ENCODE results near the gene MTO1. TPM values are rescaled to one million over a fixed set of nuclear protein-coding genes. Genes with fewer than 3 reads are reported as not detected.
"Not testable (repeated sequence)": the region's sequence is repeated elsewhere in the genome, so short reads cannot be mapped to it uniquely, and the experiment has no call there.

The MTO1 gene
- polyA plus RNA-seq, 1 of the 3 experiments (the other 2 are of a cell fraction) = 11.4 TPM

- H3K27me3 ChIP-seq (ENCODE audit: insufficient read depth); CTCF ChIA-PET; H3K9me2 ChIP-seq; H2AFZ ChIP-seq (ENCODE audit: low read depth); DNase-seq; POLR2A ChIA-PET; H3K9me3 ChIP-seq: not testable (repeated sequence)
- Histone ChIP-seq H4K20me1 (ENCODE audit: insufficient read depth) (peaks cover 72% of the 10 kb centered on the region), H3K27ac (ENCODE audit: low read depth in 2 of 2, low read length in 1 of 2) (peak overlapping the region in 1 of 2 experiments; percentile 97; a peak in 3 of 4 replicates), H3K79me2 (ENCODE audit: insufficient read depth) (peaks cover 47% of the 10 kb centered on the region), H3K4me3 (ENCODE audit: low read depth in 2 of 2, low read length in 1 of 2) (peak overlapping the region; percentile 95 to 99), H3K36me3 (replicated peaks in 1 of 2; ENCODE audit: control insufficient read depth in 1 of 2, insufficient read depth in 2 of 2, low read length in 1 of 2) (peaks cover 47 to 55% of the 10 kb centered on the region in 2 experiments), H3K4me1 (ENCODE audit: control insufficient read depth in 1 of 2, insufficient read depth in 2 of 2, low read depth in 1 of 2, low read length in 1 of 2) (peaks cover 16 to 19% of the 10 kb centered on the region in 2 experiments; a peak in 3 of 4 replicates), H3K9ac (peak overlapping the region; percentile 100), H3K4me2 (peak overlapping the region; percentile 96), H3F3A (replicated peaks; ENCODE audit: insufficient read depth) (peaks cover 72% of the 10 kb centered on the region)
- TF ChIP-seq POLR2AphosphoS5 (IDR thresholded peaks at IDR 0.05; ENCODE audit: low read depth, low read length) = peak; percentile 55; the same call in 1 of the 2 replicates
- WGBS (ENCODE audit: low lambda C conversion rate) = 9% methylated on average over 17 of the region's 19 CpGs
These were observed 56.8 kb downstream of the MTO1 start for GRCh38 chr6:73518100-73518981.

- peaks cover 47 to 55% of the 10 kb centered on the region in 2 experiments for H3K36me3 ChIP-seq (replicated peaks in 1 of 2; ENCODE audit: control insufficient read depth in 1 of 2, insufficient read depth in 2 of 2, low read length in 1 of 2)
- POLR2A ChIA-PET = interaction anchor here (1.0 to 2.7 kb wide), 3 partner anchors 85 to 133 kb away, joined by 4 to 9 read pairs (median 8); no protein-coding TSS in a partner anchor
These were observed 57.7 kb downstream of the MTO1 start for GRCh38 chr6:73518982-73519881.

GRCh38 chr6:73519926-73520687 lies 58.6 kb downstream of the MTO1 start:
- Histone ChIP-seq H3K27me3 (ENCODE audit: insufficient read depth) (no peaks in the 10 kb centered on the region), H3K4me2 (peak overlapping the region; percentile 96), H2AFZ (ENCODE audit: low read depth) (no peak overlapping the region), H3K27ac (ENCODE audit: low read depth in 2 of 2, low read length in 1 of 2) (peak overlapping the region; percentile 97 to 98), H3F3A (replicated peaks; ENCODE audit: insufficient read depth) (peaks cover 55% of the 10 kb centered on the region), H3K4me1 (ENCODE audit: control insufficient read depth in 1 of 2, insufficient read depth in 2 of 2, low read depth in 1 of 2, low read length in 1 of 2) (peaks cover 16 to 19% of the 10 kb centered on the region in 2 experiments; a peak in 3 of 4 replicates), H3K9me3 (no peaks in the 10 kb centered on the region), H3K36me3 (replicated peaks in 1 of 2; ENCODE audit: control insufficient read depth in 1 of 2, insufficient read depth in 2 of 2, low read length in 1 of 2) (peaks cover 43 to 48% of the 10 kb centered on the region in 2 experiments), H3K9me2 (no peaks in the 10 kb centered on the region), H3K4me3 (ENCODE audit: low read depth in 2 of 2, low read length in 1 of 2) (peak overlapping the region; percentile 95 to 99), H3K79me2 (ENCODE audit: insufficient read depth) (peaks cover 47% of the 10 kb centered on the region), H3K9ac (peak overlapping the region; percentile 100), H4K20me1 (ENCODE audit: insufficient read depth) (peaks cover 55% of the 10 kb centered on the region)
- peak; percentile 58 for DNase-seq
- ChIA-PET CTCF (interaction anchor here (1.0 to 2.3 kb wide), 2 partner anchors 92 to 132 kb away, joined by 4 to 6 read pairs; no protein-coding TSS in a partner anchor), POLR2A (interaction anchor here (0.6 to 2.7 kb wide), 13 partner anchors 8 to 156 kb away, joined by 3 to 16 read pairs (median 4); partner anchors contain the start of genes MTO1 and SLC17A5)
- WGBS (ENCODE audit: low lambda C conversion rate) = 0% methylated on average over 17 of the region's 56 CpGs
- peak in 1 of 2 experiments; percentile 22; a peak in 1 of 4 replicates for TF ChIP-seq EP300 (IDR thresholded peaks at IDR 0.05; ENCODE audit: borderline replicate concordance in 1 of 2, low read depth in 1 of 2, low read length in 1 of 2)
- TF ChIP-seq YY1 (IDR thresholded peaks at IDR 0.05; ENCODE audit: low read depth) = peak; percentile 88
- TF ChIP-seq FOSL2 (IDR thresholded peaks at IDR 0.05; ENCODE audit: borderline replicate concordance, low read depth) = peak; percentile 16; the same call in 1 of the 2 replicates
- TF ChIP-seq REST (IDR thresholded peaks at IDR 0.05; ENCODE audit: low read depth, low read length) = 0 out of 2 replicates have a peak, but pooled peaks have one; percentile 6
- TF ChIP-seq RAD21 (IDR thresholded peaks at IDR 0.05; ENCODE audit: low read length) = no peak
- no peak for TF ChIP-seq PBX3 (IDR thresholded peaks at IDR 0.05)
- peak; percentile 58; the same call in 1 of the 2 replicates for TF ChIP-seq TAF1 (IDR thresholded peaks at IDR 0.05; ENCODE audit: borderline replicate concordance, low read depth, low read length)
- no peak for TF ChIP-seq MEF2A (IDR thresholded peaks at IDR 0.05; ENCODE audit: borderline replicate concordance, low read depth)

More at GRCh38 chr6:73518982-73519881, 57.7 kb downstream of the MTO1 start:
- 3% methylated on average over 6 of the region's 8 CpGs for WGBS (ENCODE audit: low lambda C conversion rate)
- Histone ChIP-seq H3K4me3 (ENCODE audit: low read depth in 2 of 2, low read length in 1 of 2) (peak overlapping the region; percentile 95 to 99), H3K27ac (ENCODE audit: low read depth in 2 of 2, low read length in 1 of 2) (peak overlapping the region; percentile 97 to 98), H3F3A (replicated peaks; ENCODE audit: insufficient read depth) (peaks cover 64% of the 10 kb centered on the region), H3K4me1 (ENCODE audit: control insufficient read depth in 1 of 2, insufficient read depth in 2 of 2, low read depth in 1 of 2, low read length in 1 of 2) (peaks cover 16 to 19% of the 10 kb centered on the region in 2 experiments; a peak in 3 of 4 replicates), H3K4me2 (peak overlapping the region; percentile 96), H3K9ac (peak overlapping the region; percentile 100), H4K20me1 (ENCODE audit: insufficient read depth) (peaks cover 64% of the 10 kb centered on the region), H3K79me2 (ENCODE audit: insufficient read depth) (peaks cover 47% of the 10 kb centered on the region)
- CTCF ChIA-PET = interaction anchor here (2.3 kb wide), 1 partner anchor 133 kb away, joined by 6 read pairs; no protein-coding TSS in a partner anchor
- DNase-seq; H3K27me3 ChIP-seq (ENCODE audit: insufficient read depth); H2AFZ ChIP-seq (ENCODE audit: low read depth); H3K9me3 ChIP-seq; H3K9me2 ChIP-seq: not testable (repeated sequence)
